Ramos (cell line): ENCODE results near the gene PCNT.

Source experiments
- in situ Hi-C: fragments of 300-500 bp; cut with MboI; formaldehyde crosslinking; loops from one replicate; pipeline ENCODE4 v1.14.3; 2022; ENCODE audit warnings: low sequenced_read_pairs; ENCODE audit not compliant: unreplicated experiment

PCNT gene

GRCh38 chr21:46327711-46328110, 3.8 kb downstream of the PCNT start:
- in situ Hi-C loops, result no loop called here

- in situ Hi-C loops, result no loop called here
These were observed 4.2 kb downstream of the PCNT start for GRCh38 chr21:46328151-46328550.

- in situ Hi-C loops, result no loop called here
These were observed 5.8 kb downstream of the PCNT start for GRCh38 chr21:46329796-46330195.

DNA sequence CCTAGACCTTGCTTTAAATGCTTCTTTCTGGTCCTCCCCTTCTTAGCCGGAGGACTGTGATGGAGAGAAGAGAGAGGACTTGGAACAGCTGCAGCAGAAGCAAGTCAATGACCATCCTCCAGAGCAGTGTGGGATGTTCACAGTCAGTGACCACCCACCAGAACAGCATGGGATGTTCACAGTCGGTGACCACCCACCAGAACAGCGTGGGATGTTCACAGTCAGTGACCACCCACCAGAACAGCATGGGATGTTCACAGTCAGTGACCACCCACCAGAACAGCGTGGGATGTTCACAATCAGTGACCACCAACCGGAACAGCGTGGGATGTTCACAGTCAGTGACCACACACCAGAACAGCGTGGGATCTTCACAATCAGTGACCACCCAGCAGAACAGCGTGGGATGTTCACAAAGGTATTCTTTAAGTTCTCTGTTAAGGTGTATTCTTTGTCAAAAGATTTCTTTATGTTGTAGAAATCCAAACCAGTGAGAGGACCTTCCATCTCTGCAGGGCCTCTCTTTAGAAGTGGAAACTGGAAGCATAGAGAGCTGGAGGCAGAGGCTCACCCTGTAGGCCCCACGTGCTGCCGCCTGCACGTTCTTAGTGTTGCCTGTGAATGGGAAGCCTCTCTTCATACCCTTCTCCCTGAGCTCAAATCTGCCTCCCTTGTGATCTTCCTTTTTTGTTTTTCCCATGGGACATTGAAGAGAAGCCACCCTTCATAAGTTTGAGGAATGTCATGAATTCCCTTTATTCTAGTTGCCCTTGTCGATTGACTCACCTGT, 10.6 kb downstream of the PCNT start:
- in situ Hi-C loops, result no loop called here

- in situ Hi-C loops, result no loop called here
These were observed 12.6 kb downstream of the PCNT start for GRCh38 chr21:46336603-46337002.

DNA sequence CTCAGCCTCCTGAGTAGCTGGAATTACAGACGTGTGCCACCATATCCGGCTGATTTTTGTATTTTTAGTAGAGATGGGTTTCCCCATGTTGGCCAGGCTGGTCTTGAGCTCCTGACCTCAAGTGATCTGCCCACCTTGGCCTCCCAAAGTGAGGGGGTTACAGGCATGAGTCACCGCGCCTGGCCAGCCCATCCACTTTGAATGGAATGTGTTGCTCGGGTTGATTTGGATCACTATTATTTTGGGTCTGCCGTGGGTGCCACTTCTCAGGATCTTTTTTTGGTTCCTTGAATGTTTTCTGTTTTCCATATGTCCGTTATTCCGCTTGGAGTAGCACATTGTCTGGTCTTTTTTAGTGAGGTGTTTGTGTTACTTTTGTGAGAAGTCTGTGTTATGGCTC, 17.0 kb downstream of the PCNT start:
- in situ Hi-C loops, result no loop called here

- in situ Hi-C loops, result no loop called here
These were observed 20.4 kb downstream of the PCNT start for GRCh38 chr21:46344219-46344915.

GRCh38 chr21:46345861-46346260, 21.9 kb downstream of the PCNT start:
- in situ Hi-C loops, result no loop called here

DNA sequence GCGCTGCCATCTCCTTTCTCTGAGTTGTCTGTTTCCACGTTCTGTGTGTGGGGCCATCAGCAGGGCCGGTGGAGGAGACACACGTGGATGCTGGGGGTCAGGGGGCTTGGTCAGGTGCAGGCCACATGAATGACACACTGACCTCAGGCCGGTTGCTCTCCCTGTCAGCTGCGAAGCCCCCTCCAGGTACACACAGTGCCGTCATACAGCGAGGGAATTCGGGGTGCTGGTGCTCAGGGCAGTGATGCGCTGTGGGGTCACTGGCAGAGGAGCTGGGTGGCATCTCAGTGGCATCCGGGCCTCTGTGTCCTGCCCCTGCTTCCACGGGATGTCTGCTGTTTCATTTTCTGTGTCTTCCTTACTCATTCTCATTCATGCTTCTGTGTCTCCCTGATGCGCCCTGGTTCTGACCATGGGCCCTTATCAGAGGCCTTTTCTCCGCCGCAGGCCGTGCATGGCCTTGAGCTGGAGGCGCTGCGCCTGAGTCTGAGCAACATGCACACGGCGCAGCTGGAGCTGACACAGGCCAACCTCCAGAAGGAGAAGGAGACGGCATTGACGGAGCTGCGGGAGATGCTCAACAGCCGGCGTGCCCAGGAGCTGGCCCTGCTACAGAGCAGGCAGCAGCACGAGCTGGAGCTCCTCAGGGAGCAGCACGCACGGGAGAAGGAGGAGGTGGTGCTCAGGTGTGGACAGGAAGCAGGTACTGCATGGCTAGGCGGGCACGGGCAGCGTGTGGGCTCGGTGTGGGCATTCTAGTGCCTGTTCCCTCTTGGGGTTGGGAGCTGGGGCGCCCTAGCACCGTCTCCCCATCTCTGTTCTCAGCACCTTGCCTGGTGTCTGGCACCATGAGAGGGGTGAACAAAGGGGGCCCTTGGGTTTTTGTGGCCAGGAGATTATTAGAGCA, 22.6 kb downstream of the PCNT start:
- in situ Hi-C loops, result no loop called here

GRCh38 chr21:46347203-46347550, 23.2 kb downstream of the PCNT start:
- in situ Hi-C loops, result no loop called here

DNA sequence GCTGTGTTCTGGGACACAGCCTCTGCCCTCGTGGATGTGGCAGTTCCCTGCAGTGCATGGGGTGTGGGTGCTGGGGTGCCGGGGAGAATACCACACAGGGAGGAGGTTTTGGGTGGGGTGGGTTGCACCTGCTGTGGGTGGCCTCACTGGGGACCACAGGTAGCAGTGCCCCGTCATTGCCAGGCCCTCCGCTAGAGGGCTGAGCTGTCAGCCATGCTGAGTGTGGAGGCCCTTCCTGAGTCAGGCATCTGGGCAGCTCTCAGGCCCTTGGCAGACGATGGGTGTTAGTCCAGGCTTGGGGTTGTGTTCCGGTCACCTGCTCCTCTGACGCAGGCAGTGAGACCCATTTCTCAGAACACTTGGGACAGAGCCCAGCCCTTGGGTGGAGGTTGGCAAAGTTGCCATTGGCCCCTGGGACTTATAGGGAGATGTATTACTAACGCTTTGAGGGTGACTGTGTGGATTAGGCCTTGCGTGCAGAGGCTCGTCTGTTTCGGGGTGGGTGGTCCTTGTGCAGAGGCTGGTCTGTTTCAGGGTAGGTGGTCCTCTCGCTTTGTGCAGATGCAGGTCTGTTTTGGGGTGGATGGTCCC, 23.9 kb downstream of the PCNT start:
- in situ Hi-C loops, result no loop called here

DNA sequence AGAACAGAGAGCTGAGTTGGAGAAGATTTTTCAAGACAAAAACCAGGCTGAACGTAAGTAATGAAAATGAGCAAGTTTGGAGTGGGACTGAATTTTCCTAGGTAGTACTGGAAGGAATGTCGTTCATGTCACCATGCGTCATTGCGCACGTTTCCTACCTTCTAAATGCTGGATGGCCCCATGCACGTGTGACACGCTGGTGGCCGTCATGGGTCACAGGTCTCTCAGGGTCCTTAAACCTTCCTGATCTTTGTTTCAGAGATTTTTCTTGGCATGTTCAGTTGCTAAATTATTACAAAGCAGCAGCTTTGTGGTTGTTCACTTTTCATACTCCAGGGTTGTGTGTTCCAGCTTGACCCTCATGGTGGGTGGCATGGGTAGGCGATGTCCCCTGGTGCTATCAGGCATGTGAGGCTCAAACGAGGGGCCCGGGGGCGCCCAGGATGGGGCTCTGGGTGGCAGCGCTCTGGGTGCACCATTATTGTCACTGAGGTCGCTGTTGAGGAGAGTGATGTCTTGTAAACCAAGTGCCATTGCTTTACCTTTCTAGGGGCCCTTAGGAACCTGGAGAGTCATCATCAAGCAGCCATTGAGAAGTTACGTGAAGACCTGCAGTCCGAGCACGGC, 25.3 kb downstream of the PCNT start:
- in situ Hi-C loops, result no loop called here

DNA sequence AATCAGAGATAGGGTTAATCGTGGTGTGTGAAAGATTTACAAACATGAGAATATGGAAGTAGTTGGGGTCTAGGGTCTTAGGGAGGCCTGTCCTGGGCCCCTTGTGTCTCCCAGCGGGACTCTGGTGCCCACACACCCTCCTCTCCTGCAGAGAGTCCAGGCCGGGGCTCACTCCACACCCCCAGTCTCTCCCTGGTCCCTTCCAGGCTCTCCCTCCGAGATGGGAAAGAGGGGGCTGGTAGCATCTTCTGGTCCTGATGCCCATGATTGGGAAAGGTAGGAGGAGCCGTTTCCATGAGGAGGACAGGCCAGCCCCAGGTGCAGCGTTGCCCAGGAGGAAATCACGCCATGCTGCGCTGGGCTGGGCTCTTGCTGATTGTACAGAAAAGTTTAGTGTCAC, 26.6 kb downstream of the PCNT start:
- in situ Hi-C loops, result no loop called here

DNA sequence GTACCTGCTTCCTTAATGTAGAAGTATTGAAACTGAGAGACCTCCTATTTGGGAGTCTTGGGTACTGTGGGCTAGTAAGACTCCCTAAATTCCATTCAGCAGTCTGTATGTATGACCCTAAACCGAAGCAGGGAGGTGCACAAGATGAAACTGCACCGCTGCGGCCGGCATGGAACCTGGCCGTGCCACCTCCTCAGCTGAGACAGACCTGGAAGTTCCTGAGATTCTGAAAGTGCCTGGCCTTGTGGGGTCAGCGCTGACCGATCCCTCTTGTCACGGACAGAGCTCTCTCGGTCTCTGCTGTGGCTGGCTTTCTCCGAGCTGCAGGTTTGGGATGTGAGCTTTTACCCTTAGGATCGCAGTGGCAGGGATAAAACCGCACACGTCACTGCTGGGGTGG, 27.0 kb downstream of the PCNT start:
- in situ Hi-C loops, result no loop called here

GRCh38 chr21:46351476-46352163, 27.7 kb downstream of the PCNT start:
- in situ Hi-C loops, result no loop called here

DNA sequence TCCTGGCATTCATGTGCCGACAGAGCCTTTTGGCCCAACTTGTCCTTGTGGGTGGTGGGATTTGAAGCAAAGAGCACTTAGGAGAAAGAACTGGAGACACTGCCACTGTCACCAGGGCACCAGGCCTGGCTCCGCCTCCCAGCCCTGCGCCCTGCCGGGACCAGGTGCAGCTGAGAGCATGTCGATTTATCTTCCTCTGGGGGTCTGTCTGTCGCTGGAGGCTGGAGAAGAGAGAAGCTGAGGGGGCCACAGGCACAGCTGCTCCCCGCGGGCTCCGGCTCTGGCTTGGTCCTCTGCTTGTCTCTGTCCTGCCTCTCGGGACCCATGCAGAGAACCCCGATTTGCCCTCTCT, 28.2 kb downstream of the PCNT start:
- in situ Hi-C loops, result no loop called here

DNA sequence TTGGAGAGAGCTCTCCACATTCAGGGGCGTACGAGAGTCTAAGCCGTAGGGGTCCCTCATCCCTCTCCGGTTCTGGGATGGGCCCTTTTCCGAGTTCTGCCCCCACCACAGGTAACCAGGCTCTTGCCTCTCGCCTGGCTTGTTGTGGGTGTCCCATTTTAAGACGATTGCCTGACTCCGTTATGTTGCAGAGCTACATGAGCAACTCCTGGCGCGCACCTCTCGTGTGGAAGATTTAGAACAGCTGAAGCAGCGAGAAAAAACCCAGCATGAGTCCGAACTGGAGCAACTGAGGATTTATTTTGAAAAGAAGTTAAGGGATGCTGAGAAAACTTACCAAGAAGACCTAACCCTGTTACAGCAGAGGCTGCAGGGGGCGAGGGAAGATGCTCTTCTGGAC, 29.0 kb downstream of the PCNT start:
- in situ Hi-C loops, result no loop called here

- in situ Hi-C loops, result no loop called here
These were observed 30.1 kb downstream of the PCNT start for GRCh38 chr21:46354046-46354445.

GRCh38 chr21:46354518-46354917, 30.6 kb downstream of the PCNT start:
- in situ Hi-C loops, result no loop called here
